ENCODE data around the gene RHBDD3. TPM values are rescaled to one million over a fixed set of nuclear protein-coding genes. Genes with fewer than 3 reads are reported as not detected.
A peak's percentile ranks its signal among the peaks of the same experiment; 100 is the strongest.

Gene RHBDD3
- total and polyA plus RNA-seq, 9 of the 15 experiments (the other 6 are each of a cell fraction or from before 2014, with no cell fraction given), result 0.32 to 35.6 (median 14.0) TPM

DNA sequence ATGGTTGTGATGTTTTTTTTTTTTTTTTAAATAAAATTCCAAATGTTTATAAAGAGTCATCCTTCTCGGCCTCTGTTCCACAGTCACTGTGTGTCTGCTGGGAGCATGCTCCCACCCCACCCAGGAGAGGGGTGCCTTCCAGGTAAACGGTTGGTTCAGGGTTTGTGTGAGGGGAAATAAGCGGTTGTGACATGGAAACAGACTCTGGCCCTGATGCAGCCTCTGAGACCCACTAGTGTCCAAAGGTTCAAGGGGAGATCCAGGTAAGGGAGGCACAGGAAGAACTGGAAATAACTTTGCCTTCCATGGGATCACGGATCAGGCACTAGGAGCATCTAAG is 32.7 kb upstream of the RHBDD3 start:
- Histone ChIP-seq H3K9ac (ENCODE audit: insufficient read depth in 1 of 2, low read depth in 2 of 2, low read length in 2 of 2) (no peak overlapping the region), H3K4me2 (ENCODE audit: insufficient read depth, low read length) (no peak overlapping the region), H4K20me1 (replicated peaks; ENCODE audit: control insufficient read depth, insufficient read depth, low read length) (no peaks in the 10 kb centered on the region; the same call in 1 of the 2 replicates), H3K27me3 (ENCODE audit: control insufficient read depth in 2 of 2, insufficient read depth in 2 of 2, low read length in 2 of 2) (no peaks in the 10 kb centered on the region), H2AFZ (ENCODE audit: low read depth, low read length) (no peak overlapping the region), H3K4me3 (no peak overlapping the region), H3K79me2 (ENCODE audit: control insufficient read depth, insufficient read depth, low read length) (no peaks in the 10 kb centered on the region), H3K27ac (ENCODE audit: extremely low read depth, low read depth, low read length) (no peak overlapping the region), H3K36me3 (ENCODE audit: control insufficient read depth, insufficient read depth, low read length) (peaks cover 50% of the 10 kb centered on the region), H3K9me1 (ENCODE audit: control insufficient read depth, insufficient read depth, low read length) (no peaks in the 10 kb centered on the region), H3K9me3 (replicated peaks; ENCODE audit: control insufficient read depth, insufficient read depth, low read depth, low read length) (no peaks in the 10 kb centered on the region), H3K4me1 (replicated peaks in 1 of 2; ENCODE audit: control insufficient read depth in 2 of 2, insufficient read depth in 2 of 2, low read length in 2 of 2) (peaks cover 7 to 36% of the 10 kb centered on the region in 2 experiments)
- DNase-seq (ENCODE audit: extremely low read depth in 1 of 4, low spot score in 3 of 4), result no peak
- no peak for FAIRE-seq
- ATAC-seq, result no peak
- WGBS (ENCODE audit: insufficient coverage, low coverage, missing lambda C conversion rate), result 74% methylated on average over 4 of the region's 4 CpGs
- 0 out of 4 replicates have a peak, but pooled peaks of 1 of the 2 experiments have one; percentile 43 for TF ChIP-seq SIN3A (IDR thresholded peaks at IDR 0.05; ENCODE audit: borderline replicate concordance in 2 of 2, control insufficient read depth in 1 of 2, low read depth in 2 of 2, low read length in 2 of 2)
- TF ChIP-seq CBX2 (IDR thresholded peaks at IDR 0.05; ENCODE audit: insufficient read depth, low read length, poor library complexity, severe bottlenecking), result no peak
- peak; percentile 31 for TF ChIP-seq POLR2AphosphoS5 (IDR thresholded peaks at IDR 0.05; ENCODE audit: control insufficient read depth, insufficient read depth, low read depth, low read length)
- in situ Hi-C loops (cut with MboI) (no loop called here), intact Hi-C loops (cut with micrococcal nuclease) (no loop called here)
- no TSS peak for BruUV-seq (replicated peaks)
- ChIA-PET CTCF (ENCODE audit: low intra/inter-chr PET ratio) (no interaction called here), POLR2A (interaction anchor here (0.6 to 0.7 kb wide), 2 partner anchors 37 to 212 kb away, joined by 3 to 4 read pairs; no protein-coding TSS in a partner anchor)

DNA sequence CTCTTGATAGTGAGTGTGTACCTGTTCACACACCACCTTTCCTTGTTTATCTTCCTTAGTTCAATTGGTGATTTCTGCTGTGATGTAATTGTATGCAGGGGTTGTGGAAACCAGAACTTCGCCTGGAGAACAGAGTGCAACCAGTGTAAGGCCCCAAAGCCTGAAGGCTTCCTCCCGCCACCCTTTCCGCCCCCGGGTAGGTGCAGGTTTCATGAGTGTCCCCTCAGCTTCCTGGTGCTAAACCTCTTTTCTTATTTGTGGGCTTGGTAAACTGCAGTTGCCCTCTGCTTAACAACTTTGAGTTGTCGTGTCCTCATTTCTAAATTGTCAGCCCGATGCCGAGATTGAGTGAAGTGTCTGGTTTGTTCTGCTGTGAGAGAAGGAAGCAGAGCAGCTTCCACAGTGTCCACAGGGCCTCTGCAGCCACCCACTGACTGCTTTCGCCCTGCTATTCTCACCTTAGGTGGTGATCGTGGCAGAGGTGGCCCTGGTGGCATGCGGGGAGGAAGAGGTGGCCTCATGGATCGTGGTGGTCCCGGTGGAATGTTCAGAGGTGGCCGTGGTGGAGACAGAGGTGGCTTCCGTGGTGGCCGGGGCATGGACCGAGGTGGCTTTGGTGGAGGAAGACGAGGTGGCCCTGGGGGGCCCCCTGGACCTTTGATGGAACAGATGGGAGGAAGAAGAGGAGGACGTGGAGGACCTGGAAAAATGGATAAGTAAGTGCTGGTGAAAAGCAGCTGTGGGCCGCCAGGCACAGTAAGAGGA is 31.5 kb upstream of the RHBDD3 start:
- Histone ChIP-seq H3K36me3 (ENCODE audit: control insufficient read depth, insufficient read depth, low read length) (peaks cover 61% of the 10 kb centered on the region), H3K27ac (ENCODE audit: extremely low read depth, low read depth, low read length) (no peak overlapping the region), H3K9ac (ENCODE audit: insufficient read depth in 1 of 2, low read depth in 2 of 2, low read length in 2 of 2) (peak overlapping the region in 1 of 2 experiments; percentile 45; a peak in 1 of 4 replicates), H3K9me1 (ENCODE audit: control insufficient read depth, insufficient read depth, low read length) (no peaks in the 10 kb centered on the region), H3K4me2 (ENCODE audit: insufficient read depth, low read length) (no peak overlapping the region), H3K9me3 (replicated peaks; ENCODE audit: control insufficient read depth, insufficient read depth, low read depth, low read length) (no peaks in the 10 kb centered on the region), H4K20me1 (replicated peaks; ENCODE audit: control insufficient read depth, insufficient read depth, low read length) (no peaks in the 10 kb centered on the region; the same call in 1 of the 2 replicates), H3K79me2 (ENCODE audit: control insufficient read depth, insufficient read depth, low read length) (no peaks in the 10 kb centered on the region), H3K4me3 (no peak overlapping the region), H3K27me3 (ENCODE audit: control insufficient read depth in 2 of 2, insufficient read depth in 2 of 2, low read length in 2 of 2) (no peaks in the 10 kb centered on the region), H2AFZ (ENCODE audit: low read depth, low read length) (no peak overlapping the region), H3K4me1 (replicated peaks in 1 of 2; ENCODE audit: control insufficient read depth in 2 of 2, insufficient read depth in 2 of 2, low read length in 2 of 2) (peaks cover 7 to 27% of the 10 kb centered on the region in 2 experiments)
- in situ Hi-C loops (cut with MboI) (no loop called here), intact Hi-C loops (cut with micrococcal nuclease) (no loop called here)
- no peak for FAIRE-seq
- WGBS (ENCODE audit: insufficient coverage, low coverage, missing lambda C conversion rate), result 87% methylated on average over 13 of the region's 19 CpGs
- no peak for ATAC-seq
- no peak for DNase-seq (ENCODE audit: extremely low read depth in 1 of 4, low spot score in 3 of 4)
- BruUV-seq (replicated peaks), result TSS peak; percentile 96
- CTCF ChIA-PET (ENCODE audit: low intra/inter-chr PET ratio), result no interaction called here
- POLR2A ChIA-PET, result interaction anchor here (0.6 to 1.7 kb wide), 2 partner anchors 12 to 15 kb away, joined by 3 to 6 read pairs; no protein-coding TSS in a partner anchor
- TF ChIP-seq NONO (IDR thresholded peaks at IDR 0.05; ENCODE audit: low read depth in 2 of 2, low read length in 1 of 2) (no peak), RBFOX2 (IDR thresholded peaks at IDR 0.05; ENCODE audit: low read depth, low read length) (0 out of 2 replicates have a peak, but pooled peaks have one; percentile 16), POLR2G (IDR thresholded peaks at IDR 0.05; ENCODE audit: low read depth, low read length) (0 out of 2 replicates have a peak, but pooled peaks have one; percentile 46)

Data from K562 (cell line).